ENCODE measurements around the gene LYPLAL1. TPM values are rescaled to one million over a fixed set of nuclear protein-coding genes. Genes with fewer than 3 reads are reported as not detected.

The LYPLAL1 gene
- total RNA-seq, 4 donors from 2014 or later: 7.2 to 26.6 (median 20.6) TPM

DNA sequence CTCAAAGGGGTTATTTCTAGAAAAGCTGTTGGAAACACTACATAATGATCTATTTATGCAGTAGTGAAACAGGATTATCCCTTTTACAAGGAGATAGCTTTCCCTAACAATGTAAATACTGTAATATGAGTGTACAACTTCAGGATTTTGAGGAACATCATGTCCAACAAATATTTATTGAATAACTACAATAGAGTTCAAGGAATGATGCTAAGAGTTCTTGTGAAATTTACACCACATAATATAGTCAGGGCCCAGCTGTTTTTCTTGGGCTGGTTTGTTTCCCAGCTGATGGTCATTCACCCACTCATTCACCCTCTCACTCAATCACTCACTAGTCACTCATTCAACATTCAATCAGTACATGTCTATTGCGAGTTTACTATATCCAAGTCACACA, 12.3 kb upstream of the LYPLAL1 start:
- TF ChIP-seq, protein P1, sequence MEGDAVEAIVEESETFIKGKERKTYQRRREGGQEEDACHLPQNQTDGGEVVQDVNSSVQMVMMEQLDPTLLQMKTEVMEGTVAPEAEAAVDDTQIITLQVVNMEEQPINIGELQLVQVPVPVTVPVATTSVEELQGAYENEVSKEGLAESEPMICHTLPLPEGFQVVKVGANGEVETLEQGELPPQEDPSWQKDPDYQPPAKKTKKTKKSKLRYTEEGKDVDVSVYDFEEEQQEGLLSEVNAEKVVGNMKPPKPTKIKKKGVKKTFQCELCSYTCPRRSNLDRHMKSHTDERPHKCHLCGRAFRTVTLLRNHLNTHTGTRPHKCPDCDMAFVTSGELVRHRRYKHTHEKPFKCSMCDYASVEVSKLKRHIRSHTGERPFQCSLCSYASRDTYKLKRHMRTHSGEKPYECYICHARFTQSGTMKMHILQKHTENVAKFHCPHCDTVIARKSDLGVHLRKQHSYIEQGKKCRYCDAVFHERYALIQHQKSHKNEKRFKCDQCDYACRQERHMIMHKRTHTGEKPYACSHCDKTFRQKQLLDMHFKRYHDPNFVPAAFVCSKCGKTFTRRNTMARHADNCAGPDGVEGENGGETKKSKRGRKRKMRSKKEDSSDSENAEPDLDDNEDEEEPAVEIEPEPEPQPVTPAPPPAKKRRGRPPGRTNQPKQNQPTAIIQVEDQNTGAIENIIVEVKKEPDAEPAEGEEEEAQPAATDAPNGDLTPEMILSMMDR (IDR thresholded peaks at IDR 0.05): no peak
- ATAC-seq (ENCODE audit: low FRiP score) (no peak), DNase-seq (ENCODE audit: low spot score) (no peak)

DNA sequence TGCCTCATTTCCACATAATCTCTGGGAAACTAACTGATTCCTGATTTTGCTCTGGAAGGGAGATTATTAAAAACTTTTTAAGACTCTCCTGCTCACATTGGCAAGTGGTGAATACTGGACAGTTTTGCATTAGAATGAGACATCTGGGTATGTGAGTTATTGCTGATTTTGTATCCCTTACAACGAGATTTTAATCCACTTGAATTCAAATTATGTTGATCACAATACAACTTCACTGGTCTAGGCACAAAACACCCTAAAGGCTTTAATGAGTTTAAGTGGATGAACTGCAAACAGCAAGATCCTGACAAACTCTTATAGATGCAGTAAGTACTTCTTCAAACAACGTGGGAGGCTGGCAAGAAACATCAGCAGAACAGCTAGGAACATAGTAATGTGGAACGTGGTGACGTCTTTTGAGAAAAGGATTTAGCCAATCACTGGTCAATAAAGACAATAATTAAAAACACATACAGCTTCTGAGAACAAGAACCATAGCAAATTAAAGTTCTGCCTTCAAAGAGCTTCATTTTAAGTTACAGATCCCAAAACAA, 10.2 kb upstream of the LYPLAL1 start:
- ATAC-seq (ENCODE audit: low FRiP score) (no peak), DNase-seq (ENCODE audit: low spot score) (no peak)
- TF ChIP-seq, protein P1 (IDR thresholded peaks at IDR 0.05): no peak

DNA sequence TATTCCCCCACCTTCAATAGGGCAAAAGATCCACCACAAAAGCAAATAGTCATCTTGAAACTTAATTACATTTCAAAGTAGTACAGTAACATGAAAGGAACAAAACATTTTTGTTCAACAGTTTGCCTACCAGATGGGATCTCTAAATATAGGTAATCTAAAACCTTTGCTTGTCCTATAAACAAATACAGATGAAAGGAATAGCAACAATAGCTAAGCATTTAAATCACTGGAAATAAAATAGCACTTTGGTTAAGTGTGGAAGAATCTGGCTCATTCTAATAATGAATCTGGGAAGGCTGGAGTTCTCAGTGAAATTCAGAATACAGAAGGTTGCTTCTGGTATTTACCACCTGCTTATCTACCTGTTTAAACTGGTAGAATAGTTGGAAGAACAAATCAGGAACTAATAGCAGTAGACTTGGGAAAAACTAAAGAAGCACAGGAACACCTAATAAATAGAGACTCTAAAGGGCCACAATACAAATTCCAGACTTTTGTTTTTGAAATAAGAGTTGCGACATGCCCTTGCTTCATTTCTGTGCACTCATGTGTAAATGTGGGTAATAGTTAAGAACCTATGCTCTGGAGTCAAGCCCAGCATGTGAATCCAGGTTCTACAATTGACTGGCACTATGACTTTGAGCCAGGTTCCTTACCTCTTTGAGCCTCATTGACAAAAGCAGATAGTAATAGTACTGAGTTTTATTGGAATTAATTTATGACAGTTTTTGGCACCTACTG, 2.3 kb upstream of the LYPLAL1 start:
- TF ChIP-seq, protein P1 (IDR thresholded peaks at IDR 0.05): no peak
- ATAC-seq (ENCODE audit: low FRiP score) (no peak), DNase-seq (ENCODE audit: low spot score) (no peak)

DNA sequence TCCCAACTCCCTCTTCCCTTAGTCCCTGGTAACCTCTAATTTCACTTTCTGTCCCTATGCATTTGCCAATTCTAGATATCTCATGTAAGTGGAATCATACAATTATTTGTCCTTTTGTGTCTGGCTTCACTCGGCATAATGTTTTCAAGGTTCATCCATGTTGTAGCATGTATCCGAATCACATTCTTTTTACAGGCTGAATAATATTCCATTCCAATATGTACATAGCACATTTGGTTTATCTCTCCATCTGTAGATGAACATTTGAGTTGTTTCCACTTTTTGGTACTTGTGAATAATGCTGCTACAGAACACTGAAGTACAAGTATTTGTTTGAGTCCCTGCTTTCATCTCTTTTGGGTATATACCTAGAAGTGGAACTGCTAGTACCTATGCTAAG, 857 bp upstream of the LYPLAL1 start:
- TF ChIP-seq, protein P1 (IDR thresholded peaks at IDR 0.05): no peak
- DNase-seq (ENCODE audit: low spot score) (no peak), ATAC-seq (ENCODE audit: low FRiP score) (no peak)

DNA sequence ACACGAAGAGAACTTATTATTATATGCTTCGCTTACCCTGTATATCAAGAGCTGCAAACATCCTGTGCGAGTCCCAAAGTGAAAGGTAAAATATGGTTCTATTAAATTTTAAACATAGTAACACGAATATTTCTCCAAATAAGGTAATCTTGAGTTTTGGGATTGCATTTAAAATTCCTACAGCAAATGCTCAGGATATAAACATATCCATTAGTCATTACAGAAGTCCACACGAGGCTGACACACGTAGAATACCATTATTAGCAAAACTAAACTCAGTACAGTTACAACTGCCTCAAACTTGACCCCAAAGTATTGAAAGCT, 282 bp upstream of the LYPLAL1 start:
- TF ChIP-seq, protein P1 (IDR thresholded peaks at IDR 0.05): no peak
- DNase-seq (ENCODE audit: low spot score) (no peak), ATAC-seq (ENCODE audit: low FRiP score) (no peak)

DNA sequence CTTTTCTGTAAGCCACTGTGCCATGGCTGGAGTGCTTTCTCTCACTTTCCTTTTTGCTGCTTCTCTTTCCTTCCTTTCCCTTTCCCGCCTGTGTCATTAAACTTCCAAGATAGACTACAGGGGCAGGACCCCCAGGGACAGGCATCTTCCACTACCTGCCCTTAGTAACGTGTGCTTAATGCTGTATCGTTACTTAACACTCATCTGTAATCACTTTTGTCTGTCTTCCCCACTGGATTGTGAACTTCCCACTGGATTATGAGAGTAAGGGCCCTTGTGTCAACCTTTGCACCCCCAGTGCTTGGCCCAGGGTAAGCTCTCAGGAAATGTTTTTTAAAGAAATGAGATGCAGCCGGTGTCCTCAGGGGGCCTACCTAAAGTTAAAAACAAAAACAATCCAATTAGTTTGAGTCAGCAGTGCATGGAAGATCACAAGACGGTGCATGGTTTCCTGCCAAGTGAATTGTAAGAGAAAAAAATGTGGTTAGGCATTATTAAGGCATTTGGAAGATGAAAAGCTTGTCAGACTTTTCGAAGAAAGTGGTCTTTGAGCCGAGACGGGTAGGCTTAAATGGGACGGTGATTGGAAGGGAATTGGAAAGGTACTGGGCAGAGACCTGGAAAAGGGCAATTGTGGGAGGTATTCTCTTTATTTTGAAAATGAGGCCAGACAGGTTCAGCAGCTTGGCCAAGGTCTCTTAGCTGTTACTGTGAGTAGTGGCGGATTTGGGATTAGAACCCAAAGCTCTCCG, 958 bp downstream of the LYPLAL1 start:
- DNase-seq (ENCODE audit: low spot score) (no peak), ATAC-seq (ENCODE audit: low FRiP score) (peak; percentile 69)
- TF ChIP-seq, protein P1 (IDR thresholded peaks at IDR 0.05): no peak
